Mesenchymal stem cell (in vitro differentiated cells and primary cell): Measurements from ENCODE around the gene TRMO.

Experiments
- DNase-seq: peaks from one replicate; pipeline ENCODE4 v3.0.0-alpha.2; 2013
- H2AFZ ChIP-seq: one replicate; pipeline ENCODE4 v1.6.1; 2013; ENCODE audit warnings: low read depth, mild to moderate bottlenecking, control low read depth, inconsistent platforms, low read length, moderate library complexity
- H2AK5ac ChIP-seq: 2 replicates; pipeline ENCODE4 v1.6.1; 2013; ENCODE audit warnings: low read length, moderate library complexity, mild to moderate bottlenecking, inconsistent platforms; ENCODE audit not compliant: severe bottlenecking
- H2BK120ac ChIP-seq: one replicate; pipeline ENCODE4 v1.6.1; 2013; ENCODE audit warnings: low read depth, mild to moderate bottlenecking, inconsistent platforms, low read length, moderate library complexity
- H2BK12ac ChIP-seq, 2 experiments: one replicate each; pipeline ENCODE4 v1.6.1; 2013; ENCODE audit warnings: inconsistent platforms in 2 of 2, low read length in 2 of 2, mild to moderate bottlenecking in 2 of 2, moderate library complexity in 2 of 2, control low read depth in 1 of 2
- H2BK15ac ChIP-seq: one replicate; pipeline ENCODE4 v1.6.1; 2013; ENCODE audit warnings: mild to moderate bottlenecking, low read depth, inconsistent platforms; ENCODE audit not compliant: poor library complexity, severe bottlenecking
- H2BK5ac ChIP-seq: 2 replicates; pipeline ENCODE4 v1.6.1; 2013; ENCODE audit warnings: low read depth, mild to moderate bottlenecking, low read length, control low read depth, inconsistent platforms; ENCODE audit not compliant: poor library complexity, severe bottlenecking
- H3K14ac ChIP-seq, 2 experiments: one replicate each; pipeline ENCODE4 v1.6.1; 2013; ENCODE audit warnings: inconsistent platforms in 2 of 2, low read length in 2 of 2, control low read depth in 1 of 2, mild to moderate bottlenecking in 1 of 2, moderate library complexity in 1 of 2
- H3K18ac ChIP-seq, 2 experiments: one replicate each; pipeline ENCODE4 v1.6.1; 2013; ENCODE audit warnings: inconsistent platforms in 2 of 2, low read length in 2 of 2, control low read depth in 1 of 2, low read depth in 1 of 2, mild to moderate bottlenecking in 1 of 2
- H3K23ac ChIP-seq, 2 experiments: one replicate each; pipeline ENCODE4 v1.6.1; 2013; ENCODE audit warnings: inconsistent platforms in 2 of 2, low read length in 2 of 2, mild to moderate bottlenecking in 2 of 2, moderate library complexity in 2 of 2, control low read depth in 1 of 2
- H3K27ac ChIP-seq: 2 replicates; pipeline ENCODE4 v1.5.1; 2013; ENCODE audit warnings: mild to moderate bottlenecking, moderate library complexity, low read length, control low read depth, inconsistent platforms; ENCODE audit not compliant: poor library complexity, severe bottlenecking
- H3K27me3 ChIP-seq, 2 experiments: 2 replicates each; pipeline versions ENCODE4 v1.6.1 to v1.7.0; 2013; ENCODE audit warnings: low read length in 2 of 2, mild to moderate bottlenecking in 2 of 2, moderate library complexity in 2 of 2, control low read depth in 1 of 2, inconsistent platforms in 1 of 2; ENCODE audit not compliant: control insufficient read depth in 1 of 2, insufficient read depth in 1 of 2
- H3K36me3 ChIP-seq, 2 experiments: 2 replicates each; pipeline versions ENCODE4 v1.6.1 to v1.7.0; 2013; ENCODE audit warnings: low read length in 2 of 2, control low read depth in 1 of 2, inconsistent platforms in 1 of 2, low read depth in 1 of 2, mild to moderate bottlenecking in 1 of 2; ENCODE audit not compliant: insufficient read depth in 2 of 2, control insufficient read depth in 1 of 2
- H3K4ac ChIP-seq, 2 experiments: one replicate each; pipeline ENCODE4 v1.6.1; 2013; ENCODE audit warnings: inconsistent platforms in 2 of 2, low read length in 2 of 2, mild to moderate bottlenecking in 2 of 2, moderate library complexity in 2 of 2, control low read depth in 1 of 2, low read depth in 1 of 2
- H3K4me1 ChIP-seq: 2 replicates; pipeline ENCODE4 v1.6.1; 2013; ENCODE audit warnings: low read depth, low read length, control low read depth; ENCODE audit not compliant: control insufficient read depth, insufficient read depth
- H3K4me2 ChIP-seq: 2 replicates; pipeline ENCODE4 v1.6.1; 2013; ENCODE audit warnings: low read length, mild to moderate bottlenecking, inconsistent platforms; ENCODE audit not compliant: poor library complexity, severe bottlenecking
- H3K4me3 ChIP-seq, 2 experiments: 2 replicates each; pipeline versions ENCODE4 v1.5.1 to v1.7.0; 2013; ENCODE audit warnings: low read length in 2 of 2, mild to moderate bottlenecking in 2 of 2, control low read depth in 1 of 2, low read depth in 1 of 2; ENCODE audit not compliant: insufficient read depth in 1 of 2
- H3K79me1 ChIP-seq: replicated peaks from 2 replicates; pipeline ENCODE4 v1.6.1; 2013; ENCODE audit warnings: mild to moderate bottlenecking, control low read depth, low read length, inconsistent platforms; ENCODE audit not compliant: poor library complexity, severe bottlenecking
- H3K9ac ChIP-seq: 2 replicates; pipeline ENCODE4 v1.7.0; 2013; ENCODE audit warnings: mild to moderate bottlenecking, low read length, moderate library complexity
- H3K9me3 ChIP-seq: 2 replicates; pipeline ENCODE4 v1.7.0; 2013; ENCODE audit warnings: mild to moderate bottlenecking, low read length; ENCODE audit not compliant: control insufficient read depth
- H4K8ac ChIP-seq: one replicate; pipeline ENCODE4 v1.6.1; 2013; ENCODE audit warnings: inconsistent platforms, mild to moderate bottlenecking, low read length, moderate library complexity
- H4K91ac ChIP-seq: one replicate; pipeline ENCODE4 v1.6.1; 2013; ENCODE audit warnings: mild to moderate bottlenecking, low read length, inconsistent platforms
- WGBS: methylation state at CpG from one replicate; pipeline ENCODE4 v1.1.7; 2013; ENCODE audit warnings: mixed read lengths; 5-methylcytosine and 5-hydroxymethylcytosine counted together

Gene TRMO

DNA sequence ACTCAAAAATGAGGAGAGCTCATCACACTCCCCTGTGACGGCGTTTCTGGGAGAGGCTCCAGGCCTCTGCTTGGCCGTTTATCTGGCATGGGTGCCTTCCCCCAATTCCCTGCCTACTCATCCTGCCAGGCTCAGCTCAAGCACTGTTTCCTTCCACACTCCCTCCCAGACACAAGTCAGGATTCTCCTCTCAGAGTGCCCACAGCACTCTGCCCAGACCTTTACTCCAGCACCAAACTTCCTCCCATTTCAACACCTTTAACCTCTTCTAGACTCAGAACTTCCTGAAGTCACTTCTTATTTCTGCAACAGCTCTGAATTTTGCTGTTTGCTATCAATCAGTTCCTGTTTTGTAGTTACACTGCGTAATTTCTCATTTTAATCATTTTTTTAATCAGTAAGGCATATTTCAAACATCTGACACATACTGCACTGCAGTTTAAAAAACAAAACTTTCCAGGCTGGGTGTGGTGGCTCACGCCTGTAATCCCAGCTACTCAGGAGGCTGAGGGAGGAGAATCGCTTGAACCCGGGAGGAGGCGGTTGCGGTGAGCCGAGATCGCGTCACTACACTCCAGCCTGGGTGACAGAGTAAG is 16.0 kb downstream of the TRMO start:
- Histone ChIP-seq H3K4me1 (peaks cover 1% of the 10 kb centered on the region), H3K4me3 (no peak overlapping the region), H3K18ac (no peak overlapping the region), H3K4me2 (no peak overlapping the region), H3K36me3 (peaks cover 31 to 43% of the 10 kb centered on the region in 2 experiments), H2AK5ac (no peak overlapping the region), H2AFZ (no peak overlapping the region), H3K4ac (no peak overlapping the region), H3K79me1 (peaks cover 29% of the 10 kb centered on the region), H3K9ac (peak overlapping the region; percentile 56), H4K91ac (no peak overlapping the region), H2BK5ac (no peak overlapping the region), H2BK15ac (no peak overlapping the region), H3K14ac (no peak overlapping the region), H3K27ac (no peak overlapping the region), H3K9me3 (no peaks in the 10 kb centered on the region), H2BK12ac (no peak overlapping the region), H3K27me3 (no peaks in the 10 kb centered on the region), H4K8ac (no peak overlapping the region), H2BK120ac (no peak overlapping the region), H3K23ac (no peak overlapping the region)
- WGBS, result 96% methylated on average over 8 of the region's 12 CpGs
- no peak for DNase-seq

DNA sequence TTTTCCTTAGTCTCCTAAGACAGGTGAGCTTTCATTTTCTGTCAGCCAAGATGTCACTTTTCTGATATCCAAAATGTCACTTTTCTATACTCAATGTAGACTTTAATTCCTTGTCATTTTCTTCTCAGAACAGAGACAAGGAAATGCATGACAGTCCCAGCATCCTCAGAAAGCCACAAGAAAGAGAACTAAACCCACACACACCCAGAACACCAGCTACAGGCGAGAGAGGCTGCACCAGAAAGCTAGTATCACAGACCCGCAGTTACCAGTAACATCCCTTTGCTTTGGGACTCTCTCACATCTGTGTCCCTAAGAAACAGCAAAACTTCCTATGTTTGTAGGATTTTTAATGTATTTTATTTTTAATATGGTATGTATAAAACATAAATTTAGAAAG is 17.1 kb downstream of the TRMO start:
- Histone ChIP-seq H2AFZ (no peak overlapping the region), H4K91ac (no peak overlapping the region), H2AK5ac (no peak overlapping the region), H3K36me3 (peaks cover 24 to 32% of the 10 kb centered on the region in 2 experiments), H3K79me1 (peaks cover 27% of the 10 kb centered on the region), H3K23ac (no peak overlapping the region), H3K14ac (no peak overlapping the region), H3K4ac (no peak overlapping the region), H3K4me2 (no peak overlapping the region), H2BK15ac (no peak overlapping the region), H2BK5ac (no peak overlapping the region), H3K9ac (no peak overlapping the region), H3K27me3 (no peaks in the 10 kb centered on the region), H3K9me3 (no peaks in the 10 kb centered on the region), H2BK120ac (no peak overlapping the region), H3K27ac (no peak overlapping the region), H3K18ac (no peak overlapping the region), H4K8ac (no peak overlapping the region), H2BK12ac (no peak overlapping the region), H3K4me1 (peaks cover 1% of the 10 kb centered on the region), H3K4me3 (no peak overlapping the region)
- 100% methylated on average over 1 of the region's 2 CpGs for WGBS
- DNase-seq, result no peak

DNA sequence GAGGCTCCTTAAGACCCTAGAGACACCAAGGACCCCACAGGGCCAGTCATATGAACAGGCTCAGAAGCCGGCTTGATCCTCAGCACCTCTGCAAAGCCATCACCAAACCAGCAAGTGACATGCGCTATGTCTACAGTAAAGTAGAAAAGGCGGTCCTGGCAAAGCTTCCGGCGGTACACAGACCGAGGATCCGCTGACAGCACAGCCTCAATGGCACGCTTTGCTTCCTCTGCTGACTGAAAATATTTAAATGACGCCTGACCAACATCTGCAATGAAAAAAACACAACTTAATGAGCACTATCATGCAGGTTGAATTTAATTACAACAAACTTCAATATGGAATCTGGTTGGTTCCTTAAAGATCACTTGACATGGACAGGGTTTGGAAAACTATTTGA is 17.6 kb downstream of the TRMO start:
- Histone ChIP-seq H3K4me1 (peaks cover 1% of the 10 kb centered on the region), H4K91ac (no peak overlapping the region), H3K27ac (no peak overlapping the region), H2AK5ac (no peak overlapping the region), H3K4me2 (no peak overlapping the region), H2BK15ac (no peak overlapping the region), H2BK5ac (no peak overlapping the region), H3K4me3 (no peak overlapping the region), H3K14ac (no peak overlapping the region), H3K9me3 (no peaks in the 10 kb centered on the region), H3K18ac (no peak overlapping the region), H4K8ac (no peak overlapping the region), H3K79me1 (peaks cover 27% of the 10 kb centered on the region), H3K4ac (no peak overlapping the region), H2BK12ac (no peak overlapping the region), H2BK120ac (no peak overlapping the region), H2AFZ (no peak overlapping the region), H3K36me3 (peaks cover 19 to 27% of the 10 kb centered on the region in 2 experiments), H3K27me3 (no peaks in the 10 kb centered on the region), H3K23ac (no peak overlapping the region), H3K9ac (no peak overlapping the region)
- DNase-seq, result no peak
- 96% methylated on average over 8 of the region's 9 CpGs for WGBS

DNA sequence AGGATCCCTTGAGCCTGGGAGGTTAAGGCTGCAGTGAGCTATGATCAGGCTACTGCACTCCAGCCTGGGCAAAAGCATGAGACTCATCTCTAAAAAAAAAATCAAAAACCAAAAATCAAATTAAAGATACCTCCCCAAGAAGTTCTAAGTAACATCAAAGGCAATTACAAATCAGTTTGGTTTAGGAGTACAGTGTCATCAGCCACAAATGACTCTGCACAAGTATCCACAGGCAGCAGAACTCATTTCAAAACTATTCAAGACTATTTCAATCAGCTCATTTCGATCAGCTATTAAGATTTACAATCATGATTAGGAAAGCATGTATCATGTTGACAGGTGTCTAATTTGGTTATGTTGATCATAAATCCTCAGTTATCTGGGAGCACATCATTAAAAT is 19.1 kb downstream of the TRMO start:
- Histone ChIP-seq H2AFZ (no peak overlapping the region), H3K36me3 (peaks cover 12 to 16% of the 10 kb centered on the region in 2 experiments), H3K4me1 (peaks cover 1% of the 10 kb centered on the region), H3K4me2 (no peak overlapping the region), H3K27me3 (no peaks in the 10 kb centered on the region), H2BK12ac (no peak overlapping the region), H3K9ac (peak overlapping the region; percentile 2), H3K9me3 (no peaks in the 10 kb centered on the region), H3K4me3 (no peak overlapping the region), H3K14ac (no peak overlapping the region), H2AK5ac (no peak overlapping the region), H3K79me1 (peaks cover 25% of the 10 kb centered on the region), H4K91ac (no peak overlapping the region), H3K23ac (no peak overlapping the region), H2BK15ac (no peak overlapping the region), H4K8ac (no peak overlapping the region), H3K18ac (no peak overlapping the region), H3K27ac (no peak overlapping the region), H2BK5ac (no peak overlapping the region), H3K4ac (no peak overlapping the region), H2BK120ac (no peak overlapping the region)
- no peak for DNase-seq
- WGBS, result no CpG with 5 or more reads among the region's 1 CpG
